ENCODE results near the gene MYOZ1.
"Not testable (repeated sequence)": the region's sequence is repeated elsewhere in the genome, so short reads cannot be mapped to it uniquely, and the experiment has no call there.

DNA sequence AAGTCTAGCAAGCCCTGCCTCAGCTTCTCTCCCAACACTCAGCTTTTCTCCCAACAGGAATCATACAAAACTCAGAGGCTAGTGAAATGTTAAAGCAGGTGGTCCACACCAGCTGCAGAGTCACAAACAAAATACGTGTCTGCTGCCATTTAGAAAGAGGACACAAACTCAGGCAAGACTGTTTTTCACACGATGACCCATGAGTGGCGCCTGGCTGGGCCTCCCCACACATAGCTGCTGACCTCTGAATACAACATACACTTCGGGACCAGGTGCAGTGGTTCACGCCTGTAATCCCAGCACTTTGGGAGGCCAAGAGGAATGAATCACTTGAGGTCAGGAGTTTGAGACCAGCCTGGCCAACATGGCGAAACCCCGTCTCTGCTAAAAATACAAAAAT lies 21.4 kb upstream of the MYOZ1 start:
- TF ChIP-seq, protein P1, sequence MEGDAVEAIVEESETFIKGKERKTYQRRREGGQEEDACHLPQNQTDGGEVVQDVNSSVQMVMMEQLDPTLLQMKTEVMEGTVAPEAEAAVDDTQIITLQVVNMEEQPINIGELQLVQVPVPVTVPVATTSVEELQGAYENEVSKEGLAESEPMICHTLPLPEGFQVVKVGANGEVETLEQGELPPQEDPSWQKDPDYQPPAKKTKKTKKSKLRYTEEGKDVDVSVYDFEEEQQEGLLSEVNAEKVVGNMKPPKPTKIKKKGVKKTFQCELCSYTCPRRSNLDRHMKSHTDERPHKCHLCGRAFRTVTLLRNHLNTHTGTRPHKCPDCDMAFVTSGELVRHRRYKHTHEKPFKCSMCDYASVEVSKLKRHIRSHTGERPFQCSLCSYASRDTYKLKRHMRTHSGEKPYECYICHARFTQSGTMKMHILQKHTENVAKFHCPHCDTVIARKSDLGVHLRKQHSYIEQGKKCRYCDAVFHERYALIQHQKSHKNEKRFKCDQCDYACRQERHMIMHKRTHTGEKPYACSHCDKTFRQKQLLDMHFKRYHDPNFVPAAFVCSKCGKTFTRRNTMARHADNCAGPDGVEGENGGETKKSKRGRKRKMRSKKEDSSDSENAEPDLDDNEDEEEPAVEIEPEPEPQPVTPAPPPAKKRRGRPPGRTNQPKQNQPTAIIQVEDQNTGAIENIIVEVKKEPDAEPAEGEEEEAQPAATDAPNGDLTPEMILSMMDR (optimal IDR thresholded peaks at IDR 0.05 in 1 of 3, IDR thresholded peaks at IDR 0.05 in 1 of 3, conservative IDR thresholded peaks at IDR 0.05 in 1 of 3; ENCODE audit: extremely low read depth in 1 of 3, insufficient read depth in 2 of 3, low read length in 3 of 3), result not testable (repeated sequence)
- TF ChIP-seq EZH2 (IDR thresholded peaks at IDR 0.05; ENCODE audit: low read length), result not testable (repeated sequence)
